ENCODE measurements around the gene SLC25A41.

The SLC25A41 gene

GRCh38 chr19:6425732-6426620 lies 7.6 kb downstream of the SLC25A41 start:
- DNase-seq = no peak

- peak; percentile 99 for DNase-seq
Measured at GRCh38 chr19:6424939-6425731, 8.4 kb downstream of the SLC25A41 start.

GRCh38 chr19:6424195-6424938 lies 9.2 kb downstream of the SLC25A41 start, which contains the start of gene KHSRP:
KHSRP (minus strand) TSS chr19:6424811; CDS start chr19:6424701, 110 bp downstream.
- DNase-seq = no peak

- DNase-seq = no peak
Measured at GRCh38 chr19:6423499-6424194, 9.9 kb downstream of the SLC25A41 start.

GRCh38 chr19:6421075-6422014 lies 12.2 kb downstream of the SLC25A41 start:
- DNase-seq = no peak

GRCh38 chr19:6418562-6418932 lies 15.0 kb downstream of the SLC25A41 start:
- DNase-seq = no peak

GRCh38 chr19:6417713-6418561 lies 15.6 kb downstream of the SLC25A41 start:
- no peak for DNase-seq

- DNase-seq = no peak
Measured at GRCh38 chr19:6416658-6417405, 16.7 kb downstream of the SLC25A41 start.

GRCh38 chr19:6415591-6416190 lies 17.9 kb downstream of the SLC25A41 start:
- DNase-seq = no peak

GRCh38 chr19:6414793-6415590 lies 18.6 kb downstream of the SLC25A41 start:
- no peak for DNase-seq

- DNase-seq = no peak
Measured at GRCh38 chr19:6413721-6414643, 19.6 kb downstream of the SLC25A41 start.

GRCh38 chr19:6413291-6413690 lies 20.3 kb downstream of the SLC25A41 start:
- DNase-seq = no peak

- DNase-seq = peak; percentile 38
Measured at GRCh38 chr19:6412447-6413091, 21.0 kb downstream of the SLC25A41 start.

GRCh38 chr19:6412061-6412446 lies 21.5 kb downstream of the SLC25A41 start:
- no peak for DNase-seq

- no peak for DNase-seq
Measured at GRCh38 chr19:6409346-6409745, 24.2 kb downstream of the SLC25A41 start.

- DNase-seq = no peak
Measured at GRCh38 chr19:6406401-6406800, 27.2 kb downstream of the SLC25A41 start.
